H9 (cell line): ENCODE data around the gene NPIPA3. TPM values are rescaled to one million over a fixed set of nuclear protein-coding genes. Genes with fewer than 3 reads are reported as not detected.
"Not testable (repeated sequence)": the region's sequence is repeated elsewhere in the genome, so short reads cannot be mapped to it uniquely, and the experiment has no call there.

ENCODE experiments used
- DNase-seq: peaks from one replicate; pipeline ENCODE4 v3.0.0-alpha.2; 2017
- H2AFZ ChIP-seq: one replicate; pipeline ENCODE4 v1.6.1; 2013; ENCODE audit warnings: mild to moderate bottlenecking, low read length, control low read depth, moderate library complexity
- H2AK5ac ChIP-seq: 2 replicates; pipeline ENCODE4 v1.6.1; 2013; ENCODE audit warnings: low read length, control low read depth, mixed read lengths; ENCODE audit not compliant: insufficient read length
- H2BK120ac ChIP-seq: one replicate; pipeline ENCODE4 v1.6.1; 2013; ENCODE audit warnings: low read depth, mild to moderate bottlenecking, low read length, control low read depth, inconsistent platforms; ENCODE audit not compliant: poor library complexity, severe bottlenecking
- H2BK12ac ChIP-seq: 2 replicates; pipeline ENCODE4 v1.6.1; 2013; ENCODE audit warnings: low read length, control low read depth, mixed read lengths, low read depth; ENCODE audit not compliant: insufficient read length
- H2BK15ac ChIP-seq: 2 replicates; pipeline ENCODE4 v1.6.1; 2013; ENCODE audit warnings: low read depth, low read length, control low read depth
- H2BK20ac ChIP-seq: one replicate; pipeline ENCODE4 v1.6.1; 2013; ENCODE audit warnings: low read depth, mild to moderate bottlenecking, low read length, control low read depth, inconsistent platforms; ENCODE audit not compliant: poor library complexity, severe bottlenecking
- H2BK5ac ChIP-seq: 2 replicates; pipeline ENCODE4 v1.6.1; 2013; ENCODE audit warnings: low read length, control low read depth, mixed read lengths; ENCODE audit not compliant: insufficient read length
- H3K14ac ChIP-seq: 2 replicates; pipeline ENCODE4 v1.6.1; 2013; ENCODE audit warnings: low read length, control low read depth; ENCODE audit not compliant: insufficient read depth
- H3K18ac ChIP-seq: 2 replicates; pipeline ENCODE4 v1.6.1; 2013; ENCODE audit warnings: low read depth, mild to moderate bottlenecking, mixed read lengths, low read length, control low read depth; ENCODE audit not compliant: insufficient read length
- H3K23ac ChIP-seq: 2 replicates; pipeline ENCODE4 v1.6.1; 2013; ENCODE audit warnings: low read length, control low read depth, mixed read lengths, low read depth; ENCODE audit not compliant: insufficient read length
- H3K23me2 ChIP-seq: 2 replicates; pipeline ENCODE4 v1.6.1; 2013; ENCODE audit warnings: low read depth, mild to moderate bottlenecking, mixed read lengths, low read length, control low read depth; ENCODE audit not compliant: insufficient read length, poor library complexity, severe bottlenecking
- H3K27ac ChIP-seq: 2 replicates; pipeline ENCODE4 v1.5.1; 2013; ENCODE audit warnings: low read length, control low read depth, mixed read lengths, low read depth; ENCODE audit not compliant: insufficient read length
- H3K27me3 ChIP-seq: 2 replicates; pipeline ENCODE4 v1.6.1; 2013; ENCODE audit warnings: low read length, control low read depth, inconsistent platforms; ENCODE audit not compliant: insufficient read depth
- H3K4ac ChIP-seq: 2 replicates; pipeline ENCODE4 v1.6.1; 2013; ENCODE audit warnings: low read depth, mild to moderate bottlenecking, control low read depth, inconsistent platforms, low read length, moderate library complexity
- H3K4me1 ChIP-seq: 2 replicates; pipeline ENCODE4 v1.6.1; 2013; ENCODE audit warnings: low read length, control low read depth, inconsistent platforms; ENCODE audit not compliant: insufficient read depth
- H3K4me2 ChIP-seq: 2 replicates; pipeline ENCODE4 v1.6.1; 2013; ENCODE audit warnings: low read length, control low read depth, mixed read lengths; ENCODE audit not compliant: insufficient read length, insufficient read depth
- H3K56ac ChIP-seq: 2 replicates; pipeline ENCODE4 v1.6.1; 2013; ENCODE audit warnings: low read depth, mild to moderate bottlenecking, mixed read lengths, low read length, control low read depth; ENCODE audit not compliant: insufficient read length
- H3K79me1 ChIP-seq: 2 replicates; pipeline ENCODE4 v1.6.1; 2013; ENCODE audit warnings: low read depth, mild to moderate bottlenecking, moderate library complexity, low read length, control low read depth, inconsistent platforms; ENCODE audit not compliant: insufficient read depth, poor library complexity, severe bottlenecking
- H3K79me2 ChIP-seq: 2 replicates; pipeline ENCODE4 v1.6.1; 2013; ENCODE audit warnings: low read length, control low read depth, inconsistent platforms; ENCODE audit not compliant: insufficient read depth
- H3K9ac ChIP-seq: 2 replicates; pipeline ENCODE4 v1.6.1; 2013; ENCODE audit warnings: low read length, control low read depth, mixed read lengths; ENCODE audit not compliant: insufficient read length; ENCODE audit errors: extremely low read depth
- H3K9me3 ChIP-seq: one replicate; pipeline ENCODE4 v1.6.1; 2013; ENCODE audit warnings: low read depth, low read length, inconsistent platforms; ENCODE audit not compliant: control insufficient read depth
- H3T11ph ChIP-seq: one replicate; pipeline ENCODE4 v1.6.1; 2013; ENCODE audit warnings: mild to moderate bottlenecking, low read length, control low read depth, inconsistent platforms
- H4K20me1 ChIP-seq: one replicate; pipeline ENCODE4 v1.6.1; 2013; ENCODE audit not compliant: control insufficient read depth, insufficient read length, insufficient read depth
- H4K5ac ChIP-seq: 2 replicates; pipeline ENCODE4 v1.6.1; 2013; ENCODE audit warnings: low read depth, mild to moderate bottlenecking, mixed read lengths, low read length, control low read depth; ENCODE audit not compliant: insufficient read length
- H4K8ac ChIP-seq: replicated peaks from 2 replicates; pipeline ENCODE4 v1.6.1; 2013; ENCODE audit warnings: low read length, control low read depth, mixed read lengths, low read depth; ENCODE audit not compliant: insufficient read length
- H4K91ac ChIP-seq: 2 replicates; pipeline ENCODE4 v1.6.1; 2013; ENCODE audit warnings: low read depth, mild to moderate bottlenecking, moderate library complexity, mixed read lengths, low read length, control low read depth; ENCODE audit not compliant: insufficient read length
- H3K27ac Mint-ChIP-seq, 3 experiments: 2 replicates in 2 of 3; 3 replicates in 1 of 3; pipeline ENCODE4 v1.8.0; 2020 to 2021; ENCODE audit warnings: mixed read lengths in 3 of 3, mild to moderate bottlenecking in 1 of 3, moderate library complexity in 1 of 3
- H3K27me3 Mint-ChIP-seq: 2 replicates; pipeline ENCODE4 v1.8.0; 2021; ENCODE audit warnings: low read depth, mild to moderate bottlenecking, moderate library complexity, mixed read lengths
- H3K36me3 Mint-ChIP-seq, 3 experiments: 2 replicates in 2 of 3; 3 replicates in 1 of 3; pipeline ENCODE4 v1.8.0; 2020 to 2021; ENCODE audit warnings: low read depth in 3 of 3, mixed read lengths in 3 of 3; ENCODE audit not compliant: insufficient read depth in 1 of 3
- H3K4me1 Mint-ChIP-seq, 2 experiments: 2 replicates each; pipeline ENCODE4 v1.8.0; 2020; ENCODE audit warnings: mixed read lengths in 2 of 2
- H3K4me3 Mint-ChIP-seq, 2 experiments: 2 replicates in 1 of 2; 3 replicates in 1 of 2; pipeline ENCODE4 v1.8.0; 2020 to 2021; ENCODE audit warnings: mild to moderate bottlenecking in 2 of 2, mixed read lengths in 2 of 2, moderate library complexity in 1 of 2
- H3K9me3 Mint-ChIP-seq, 2 experiments: 2 replicates in 1 of 2; 3 replicates in 1 of 2; pipeline ENCODE4 v1.8.0; 2020; ENCODE audit warnings: mild to moderate bottlenecking in 2 of 2, mixed read lengths in 2 of 2, moderate library complexity in 1 of 2
- CTCF ChIP-seq: fragments of 200-600 bp; sonication (generic); conservative IDR thresholded peaks from 3 replicates; pipeline ENCODE4 v1.8.0; 2021; ENCODE audit warnings: antibody characterized with exemption, mild to moderate bottlenecking
- WGBS: extraction: QIAGEN DNeasy Blood & Tissue Kit; methylation state at CpG from one replicate; pipeline ENCODE4 v1.1.7; 2013; ENCODE audit warnings: missing lambda C conversion rate, low lambda C conversion rate, mixed read lengths; ENCODE audit not compliant: insufficient read length; ENCODE audit errors: extremely low coverage; 5-methylcytosine and 5-hydroxymethylcytosine counted together
- total RNA-seq: library from RNA; stranded (reverse); gene quantifications from 2 replicates; pipeline ENCODE4 v1.2.1, GENCODE V29; 2021

Gene NPIPA3
- total RNA-seq, 1 experiment from 2014 or later: 1.3 TPM

- H3K79me2 ChIP-seq: no peaks in the 10 kb centered on the region
- H3K79me1 ChIP-seq: no peaks in the 10 kb centered on the region
- Mint-ChIP-seq H3K4me1 (no peaks in the 10 kb centered on the region), H3K9me3 (no peaks in the 10 kb centered on the region), H3K36me3 (no peaks in the 10 kb centered on the region), H3K27ac (no peak overlapping the region), H3K27me3 (no peaks in the 10 kb centered on the region; the same call in 1 of the 2 replicates), H3K4me3 (no peak overlapping the region)
- no peak overlapping the region for H4K5ac ChIP-seq
- H3K27me3 ChIP-seq: no peaks in the 10 kb centered on the region
- H2AFZ ChIP-seq: no peak overlapping the region
- no peak overlapping the region for H2BK20ac ChIP-seq
- H4K8ac ChIP-seq: no peak overlapping the region
- H3K9me3 ChIP-seq: no peaks in the 10 kb centered on the region
- H3K27ac ChIP-seq: no peak overlapping the region
- H3K23ac ChIP-seq: no peak overlapping the region
- H3K18ac ChIP-seq: no peak overlapping the region
- H3T11ph ChIP-seq: no peak overlapping the region
- no peak overlapping the region for H3K9ac ChIP-seq
- H2BK120ac ChIP-seq: no peak overlapping the region
- no peak overlapping the region for H2AK5ac ChIP-seq
- no peaks in the 10 kb centered on the region for H3K23me2 ChIP-seq
- no CpG with 5 or more reads among the region's 8 CpGs for WGBS
- no peak overlapping the region for H3K4me2 ChIP-seq
- no peak for DNase-seq
- H3K4me1 ChIP-seq: no peaks in the 10 kb centered on the region
- H3K4ac ChIP-seq: no peak overlapping the region
- no peak overlapping the region for H2BK5ac ChIP-seq
- no peak overlapping the region for H2BK12ac ChIP-seq
- no peak overlapping the region for H3K14ac ChIP-seq
- no peak overlapping the region for H2BK15ac ChIP-seq
- H3K56ac ChIP-seq: no peak overlapping the region
- TF ChIP-seq CTCF: no peak
- no peak overlapping the region for H4K91ac ChIP-seq
- no peaks in the 10 kb centered on the region for H4K20me1 ChIP-seq
Observed at GRCh38 chr16:14682121-14682520, 21.1 kb upstream of the NPIPA3 start.

- not testable (repeated sequence) for H3K4me2 ChIP-seq, H2BK20ac ChIP-seq, H3K23me2 ChIP-seq, H2AFZ ChIP-seq, H4K8ac ChIP-seq, H3K56ac ChIP-seq, H3K4ac ChIP-seq, H3K9ac ChIP-seq, H3K9me3 ChIP-seq, H2AK5ac ChIP-seq, H2BK15ac ChIP-seq, H3K27ac ChIP-seq, H3K4me1 Mint-ChIP-seq, H3K79me2 ChIP-seq, H3K18ac ChIP-seq, H3K4me3 Mint-ChIP-seq, H3K27me3 Mint-ChIP-seq, H4K5ac ChIP-seq, H3K9me3 Mint-ChIP-seq, H2BK120ac ChIP-seq, H3K27me3 ChIP-seq, H3K79me1 ChIP-seq, H3K23ac ChIP-seq, H3T11ph ChIP-seq, H3K36me3 Mint-ChIP-seq, DNase-seq, H4K20me1 ChIP-seq, H2BK5ac ChIP-seq, H3K4me1 ChIP-seq, H3K14ac ChIP-seq, H4K91ac ChIP-seq, H2BK12ac ChIP-seq
- no CpG with 5 or more reads among the region's 15 CpGs for WGBS
- H3K27ac Mint-ChIP-seq: peak overlapping the region in 1 of 3 experiments; percentile 55; a peak in 1 of 7 replicates
Observed at GRCh38 chr16:14685870-14686793, 17.1 kb upstream of the NPIPA3 start.
